GM18508 (cell line): ENCODE data around the gene ZMIZ1.

Experiments used
- ATAC-seq: cut with Tn5 transposase; IDR thresholded peaks from one replicate; pipeline ENCODE4 v1.9.1; 2021; ENCODE audit warnings: moderate number of reproducible peaks; ENCODE audit not compliant: insufficient read depth, unreplicated experiment

Gene ZMIZ1

DNA sequence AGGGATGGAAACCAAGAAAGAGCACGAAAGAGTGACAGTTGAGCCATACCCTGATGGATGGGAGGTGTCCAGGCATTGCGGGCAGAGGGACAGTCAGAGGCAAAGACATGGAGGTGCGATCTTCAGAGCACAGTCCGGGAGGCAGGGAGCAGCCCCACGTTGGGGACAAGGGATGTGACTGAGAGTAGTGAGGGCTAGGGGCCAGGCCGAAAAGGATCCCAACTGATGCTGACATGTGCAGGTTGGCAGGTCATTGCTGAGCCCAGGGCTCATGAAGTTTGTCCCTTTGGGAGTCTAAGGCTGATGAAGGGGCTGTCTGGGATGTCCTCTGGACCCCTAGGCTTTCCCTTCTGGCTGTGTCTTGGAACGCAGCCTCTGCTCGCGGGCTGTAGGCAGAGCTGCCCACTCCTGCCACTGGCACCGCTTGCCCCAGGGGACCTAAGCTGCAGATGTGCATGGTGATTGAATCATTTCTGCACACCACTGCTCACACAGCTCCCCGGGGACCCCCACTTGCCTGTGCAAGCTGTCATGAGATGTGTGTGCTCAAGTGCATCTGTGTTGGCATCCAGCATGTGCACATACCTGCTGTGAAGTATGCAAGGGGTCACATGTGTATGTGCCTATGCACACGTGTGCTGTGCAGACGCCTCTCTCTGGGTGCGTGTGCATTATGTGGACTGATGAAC, 125.1 kb downstream of the ZMIZ1 start:
- no peak for ATAC-seq

DNA sequence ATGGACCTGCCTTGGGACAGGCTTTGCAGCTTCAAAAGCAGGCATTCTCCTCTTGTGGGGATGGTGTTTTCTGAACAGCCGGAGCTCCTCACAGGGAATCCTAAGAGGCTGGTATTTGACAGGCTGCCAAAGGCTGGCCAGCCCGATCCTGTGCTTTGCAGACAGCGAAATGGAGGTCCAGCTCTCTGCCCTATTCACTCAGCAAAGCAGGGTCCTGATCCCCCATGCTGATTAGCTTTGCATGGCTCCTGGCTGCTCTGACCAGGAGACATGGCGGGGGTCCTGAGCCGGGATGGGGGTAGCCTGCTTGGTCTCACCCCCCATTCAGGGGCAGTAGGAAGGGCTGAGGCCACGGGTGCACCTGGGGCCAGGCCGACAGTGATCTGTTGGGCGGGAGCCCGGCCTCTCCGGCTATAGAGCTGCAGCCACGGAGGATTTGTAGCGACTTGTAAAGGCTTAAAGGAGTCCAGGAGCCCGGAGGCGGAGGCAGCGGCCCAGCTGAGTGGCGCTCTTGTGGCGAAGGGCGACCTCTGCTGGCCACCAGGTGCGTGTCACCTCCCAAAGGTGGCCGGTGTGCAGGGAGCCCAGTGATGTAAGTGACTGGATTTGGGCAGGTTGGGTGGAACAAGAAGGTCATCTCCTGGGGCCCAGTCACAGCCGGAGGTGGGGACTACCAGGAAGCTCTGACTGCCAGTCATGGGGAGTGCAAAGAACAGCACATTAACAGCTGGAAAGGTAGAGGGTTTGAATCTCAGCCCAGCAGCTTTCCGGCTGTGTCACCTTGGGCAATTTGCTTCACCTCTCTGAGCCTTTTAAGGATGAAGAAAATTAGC, 126.5 kb downstream of the ZMIZ1 start:
- no peak for ATAC-seq

DNA sequence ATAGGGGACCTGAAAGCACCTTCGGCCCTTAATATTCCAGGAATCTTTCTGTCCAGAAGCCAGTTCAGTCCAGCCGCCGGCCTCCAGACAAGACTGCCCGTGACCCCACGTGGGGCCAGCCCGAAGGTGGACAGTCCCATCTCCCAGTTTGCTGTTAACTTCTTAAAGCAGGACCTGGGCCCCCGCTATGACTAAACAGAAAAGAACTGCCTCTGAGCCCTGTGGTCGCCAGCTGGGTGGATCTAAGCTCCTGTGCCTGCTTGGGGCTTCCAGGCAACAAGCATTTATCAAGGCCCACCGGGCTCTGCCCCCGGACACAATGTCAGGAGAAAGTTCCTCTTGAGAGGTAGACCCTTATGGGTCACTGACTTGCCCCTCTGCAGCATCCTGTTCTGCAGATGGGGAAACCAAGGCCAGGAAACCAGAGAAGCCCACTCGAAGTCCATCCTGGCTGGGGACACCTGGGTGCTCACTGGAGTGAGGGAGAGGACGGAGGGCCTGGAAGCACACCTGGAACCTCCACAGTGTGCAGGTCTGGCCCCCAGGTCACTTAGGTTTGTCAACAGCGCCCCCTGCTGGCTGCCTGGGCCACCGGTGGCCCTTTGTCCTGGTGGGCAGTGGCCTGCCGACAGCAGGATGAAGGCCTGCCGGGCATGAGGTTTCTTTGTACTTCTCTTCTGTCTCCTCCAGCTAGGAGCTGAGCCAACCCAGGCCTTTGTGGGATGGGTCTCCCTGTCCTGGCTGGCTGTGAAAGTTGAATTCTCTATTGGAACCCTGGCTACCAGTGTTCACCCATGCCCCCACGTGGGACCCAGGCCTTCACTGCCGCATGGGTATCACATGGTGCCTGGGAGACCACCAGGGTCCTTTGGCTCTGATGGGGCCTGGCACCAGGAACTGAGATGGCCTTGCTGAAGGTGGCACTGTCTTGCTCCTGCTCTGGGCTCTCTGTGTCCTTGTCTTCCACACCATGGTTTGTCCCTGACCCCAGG, 128.0 kb downstream of the ZMIZ1 start:
- ATAC-seq = no peak

- no peak for ATAC-seq
Observed at GRCh38 chr10:79197558-79197957, 128.8 kb downstream of the ZMIZ1 start.

DNA sequence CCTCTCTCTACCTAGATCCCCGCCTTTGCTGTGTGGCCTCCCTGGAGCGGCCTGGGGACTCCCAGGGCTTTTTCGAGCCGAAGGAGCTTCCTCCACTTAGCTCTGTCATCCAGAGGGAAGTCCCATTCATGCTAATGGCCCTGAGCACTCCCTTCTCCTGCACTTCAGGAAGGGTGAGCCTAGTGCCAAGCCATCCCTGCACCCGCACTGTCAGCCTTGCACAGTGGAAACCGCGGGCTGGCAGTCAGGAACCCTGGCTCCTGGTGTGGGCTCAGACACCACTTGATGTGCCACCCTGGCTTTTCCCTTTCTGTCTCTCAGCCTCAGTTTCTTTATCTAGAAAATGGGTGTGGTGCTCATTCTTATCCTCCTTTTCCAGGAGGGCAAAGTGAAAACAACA, 131.6 kb downstream of the ZMIZ1 start:
- ATAC-seq = no peak

DNA sequence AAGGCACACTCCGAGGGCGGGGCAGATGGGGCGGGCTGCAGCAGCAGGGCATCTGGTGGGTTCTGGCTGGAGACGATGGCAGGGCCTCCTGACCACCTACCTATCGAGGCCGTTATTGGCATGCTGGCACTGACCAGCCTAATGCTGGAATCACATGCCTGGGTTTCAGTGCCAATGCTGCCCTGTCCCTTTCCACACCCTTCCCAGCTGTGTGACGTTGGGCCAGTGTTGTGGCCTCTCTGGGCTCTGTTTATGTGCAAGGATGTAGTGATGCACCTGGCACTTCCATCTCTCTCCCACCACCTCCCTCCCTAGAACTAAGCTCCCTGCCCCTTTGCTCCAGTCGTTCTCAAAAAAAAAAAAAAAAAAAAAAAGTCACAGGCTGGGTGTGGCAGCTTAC, 132.9 kb downstream of the ZMIZ1 start:
- no peak for ATAC-seq

- ATAC-seq = no peak
Observed at GRCh38 chr10:79202188-79203013, 133.6 kb downstream of the ZMIZ1 start.

DNA sequence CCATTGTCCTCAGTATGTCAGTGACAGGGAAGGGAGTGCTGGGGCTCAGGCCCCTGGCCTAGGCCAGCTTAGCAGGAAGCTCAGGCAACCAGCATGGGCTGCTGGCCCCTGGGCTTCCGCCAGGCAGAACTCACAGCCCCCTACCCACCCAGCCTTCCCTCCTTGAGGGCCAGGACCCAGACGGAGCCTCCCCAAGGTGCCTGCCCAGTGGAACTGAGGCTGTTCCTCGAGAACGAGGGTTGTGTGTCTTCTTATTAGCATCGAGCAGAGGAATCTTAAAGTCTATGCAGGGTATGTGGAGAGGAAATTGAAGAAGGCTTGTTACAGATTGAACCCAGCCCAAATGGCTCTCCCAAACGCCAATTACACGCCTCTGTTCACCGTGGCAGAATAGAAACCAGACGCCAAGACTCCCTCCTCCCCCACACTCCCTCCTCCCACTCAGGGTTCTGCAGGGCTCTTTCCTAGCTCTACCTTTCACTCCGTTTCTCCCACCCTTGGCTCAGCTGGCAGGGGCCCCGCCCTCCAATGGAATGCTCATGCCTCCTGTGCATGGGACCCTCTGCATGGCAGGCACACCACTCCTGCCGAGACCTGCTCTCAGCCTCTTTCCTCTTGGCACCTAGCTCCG, 134.4 kb downstream of the ZMIZ1 start:
- no peak for ATAC-seq

- no peak for ATAC-seq
Observed at GRCh38 chr10:79203833-79204232, 135.1 kb downstream of the ZMIZ1 start.

- no peak for ATAC-seq
Observed at GRCh38 chr10:79206300-79207095, 137.7 kb downstream of the ZMIZ1 start.

- ATAC-seq = no peak
Observed at GRCh38 chr10:79207096-79207357, 138.3 kb downstream of the ZMIZ1 start.

- ATAC-seq = no peak
Observed at GRCh38 chr10:79207726-79208125, 139.0 kb downstream of the ZMIZ1 start.

GRCh38 chr10:79208251-79208983, 139.7 kb downstream of the ZMIZ1 start:
- no peak for ATAC-seq

DNA sequence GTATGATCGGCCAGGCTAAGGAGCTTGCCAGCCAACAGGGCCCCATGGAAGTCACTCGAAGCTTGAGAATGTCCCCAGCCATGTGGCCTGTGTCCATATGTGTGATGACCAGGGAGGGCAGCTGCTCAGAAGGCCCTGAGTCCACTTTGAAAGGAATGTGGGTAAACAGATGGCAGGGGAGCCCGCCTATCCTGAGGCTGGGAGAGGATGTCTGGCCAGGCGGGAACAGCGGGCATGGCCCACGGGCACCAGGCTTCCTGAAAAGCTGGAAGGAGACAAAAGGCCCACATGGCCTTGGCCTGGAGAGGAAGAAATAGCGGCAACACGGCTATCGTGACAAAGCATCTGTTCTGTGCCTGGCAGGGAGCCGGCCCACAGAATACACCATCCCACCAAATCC, 140.6 kb downstream of the ZMIZ1 start:
- no peak for ATAC-seq

DNA sequence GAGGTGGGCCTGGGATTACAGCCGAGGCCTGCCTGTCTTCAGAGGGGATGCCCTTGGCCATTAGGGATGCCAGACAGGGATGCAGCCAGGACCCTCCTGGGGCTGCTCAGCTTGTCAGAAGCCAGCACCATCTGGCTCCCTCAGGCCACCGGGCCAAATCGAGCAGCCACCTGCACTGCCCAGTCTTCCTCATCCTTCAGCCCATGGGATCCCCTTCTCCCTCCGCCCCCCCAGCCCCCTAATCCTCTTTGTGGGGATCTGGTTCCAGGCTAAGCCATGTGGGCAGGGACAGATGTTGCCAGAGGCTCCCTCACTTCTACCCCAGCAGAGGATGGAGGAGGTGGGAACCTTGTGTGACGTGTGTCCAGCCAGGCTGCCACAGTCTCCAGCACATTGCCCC, 141.1 kb downstream of the ZMIZ1 start:
- no peak for ATAC-seq

- no peak for ATAC-seq
Observed at GRCh38 chr10:79210672-79211071, 141.9 kb downstream of the ZMIZ1 start.

DNA sequence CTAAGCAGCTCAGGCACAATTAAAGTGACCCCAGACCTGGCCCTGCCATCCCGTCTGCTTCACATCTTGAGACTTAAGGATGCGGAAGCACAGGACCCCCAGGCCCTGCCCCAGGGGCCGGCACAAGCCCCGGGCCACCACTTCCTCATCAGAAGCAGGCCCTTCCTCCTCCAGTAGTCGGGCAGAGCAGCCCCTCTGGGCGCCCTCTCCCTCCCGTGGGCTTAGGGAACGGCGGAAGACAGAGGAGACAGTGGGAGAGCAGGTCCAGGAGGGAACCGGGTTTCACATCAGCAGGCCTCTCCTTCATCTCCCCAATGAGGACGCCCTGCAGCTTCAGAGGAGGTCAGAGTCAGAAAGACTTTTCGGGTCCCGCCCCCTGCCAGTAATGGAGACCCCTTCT, 142.8 kb downstream of the ZMIZ1 start:
- ATAC-seq = no peak

GRCh38 chr10:79215531-79215930, 146.8 kb downstream of the ZMIZ1 start:
- no peak for ATAC-seq
